Ishikawa (cell line): Measurements from ENCODE around the gene SERPIND1.

Source experiments
- CEBPB ChIP-seq: IDR thresholded peaks from 2 replicates; pipeline ENCODE4 v1.6.1; 2012
- EP300 ChIP-seq: IDR thresholded peaks from 2 replicates; pipeline ENCODE4 v1.6.1; 2012; ENCODE audit warnings: borderline replicate concordance
- YY1 ChIP-seq: IDR thresholded peaks from 2 replicates; pipeline ENCODE4 v1.6.1; 2012; ENCODE audit warnings: low read depth

GRCh38 chr22:20783844-20784723, 10.2 kb downstream of the SERPIND1 start:
- TF ChIP-seq CEBPB (no peak), YY1 (no peak), EP300 (no peak)
